NCI-H1105 (cell line): ENCODE measurements around the gene CPSF3.

Experiments used
- DNase-seq: peaks from one replicate; lab custom pipeline; 2025; lab: John Stamatoyannopoulos, UW

Gene CPSF3

DNA sequence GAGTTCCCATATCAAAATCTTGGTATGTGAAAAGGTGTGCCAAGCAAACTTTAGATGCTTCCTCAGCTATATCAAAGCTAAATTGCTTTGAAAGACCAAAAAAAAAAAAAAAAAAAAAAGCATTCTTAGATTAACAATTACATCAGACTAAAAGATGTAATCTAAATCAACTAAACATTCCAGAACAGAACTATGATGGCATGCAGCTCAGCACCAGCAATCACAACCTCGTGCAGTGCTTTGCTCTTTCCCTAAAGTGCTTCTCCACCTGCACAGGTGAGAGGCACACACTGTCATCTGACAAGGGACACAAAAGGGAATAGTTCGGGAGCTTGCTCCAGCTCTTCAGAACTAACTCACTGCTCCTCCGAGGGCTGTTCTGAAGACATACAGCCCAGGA lies 94.7 kb downstream of the CPSF3 start:
- no peak for DNase-seq

DNA sequence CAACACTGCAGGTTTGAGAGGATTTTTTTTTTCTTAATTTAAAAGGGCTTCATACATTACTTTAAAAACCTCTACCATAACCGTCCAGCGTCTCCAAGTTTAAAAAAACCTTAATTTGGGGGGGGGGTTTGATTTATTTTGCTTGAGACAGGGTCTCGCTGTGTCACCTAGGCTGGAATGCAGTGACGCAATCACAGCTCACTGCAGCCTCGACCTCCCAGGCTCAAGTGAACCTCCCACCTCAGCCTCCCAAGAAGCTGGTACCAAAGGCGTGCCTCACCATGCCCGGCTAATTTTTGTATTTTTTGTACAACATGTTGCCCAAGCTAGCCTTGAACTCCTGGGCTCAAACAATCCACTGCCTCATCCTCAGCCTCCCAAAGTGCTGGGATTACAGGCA lies 95.3 kb downstream of the CPSF3 start:
- DNase-seq = no peak

DNA sequence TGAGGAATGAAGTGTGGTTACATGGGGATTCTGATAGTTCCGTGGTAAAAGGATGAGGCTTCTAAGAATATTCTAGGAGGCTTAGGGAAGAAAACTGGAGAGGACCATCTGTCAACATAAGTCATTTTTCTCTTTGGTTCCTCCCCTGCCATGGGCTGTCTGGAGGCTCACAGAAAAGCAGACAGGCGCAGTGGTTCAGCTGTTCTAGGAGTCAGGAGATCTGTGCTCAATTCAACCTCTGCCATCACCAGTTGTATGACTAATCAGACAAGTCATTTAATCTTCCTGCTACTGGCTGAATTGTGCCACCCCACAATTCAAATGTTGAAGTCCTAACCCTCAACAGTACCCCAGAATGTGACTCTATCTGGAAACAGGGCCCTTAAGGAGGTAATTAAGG lies 95.8 kb downstream of the CPSF3 start:
- no peak for DNase-seq
